HepG2 (cell line): Measurements from ENCODE around the gene BBS1. TPM values are rescaled to one million over a fixed set of nuclear protein-coding genes. Genes with fewer than 3 reads are reported as not detected.

ENCODE experiments used
- ATAC-seq: fragments of 200-7000 bp; cut with Tn5 transposase; 3 replicates; pipeline ENCODE4 v1.9.1; 2020; ENCODE audit warnings: mild to moderate bottlenecking, moderate library complexity
- BruUV-seq: library from RNA; stranded (reverse); fragments of 400-500 nt; replicated peaks from 2 replicates; lab custom pipeline; 2021; lab: Mats Ljungman, UMichigan
- CTCF ChIA-PET: fragments of 300-600 bp; formaldehyde crosslinking; extraction: SDS; loops from one replicate; lab custom pipeline; 2021; ENCODE audit warnings: low total read pairs, inconsistent platforms, low intra/inter-chr PET ratio; lab: Yijun Ruan, JAX
- POLR2A ChIA-PET: fragments of 350-600 bp; sonication (Branson Sonifier 250); formaldehyde crosslinking; loops from one replicate; lab custom pipeline; 2020; ENCODE audit warnings: antibody characterized with exemption, inconsistent platforms; lab: Yijun Ruan, JAX
- DNase-seq: peaks from one replicate; pipeline ENCODE4 v3.0.0-alpha.2; 2015; ENCODE audit warnings: low spot score
- FAIRE-seq: peaks from 3 replicates; lab custom pipeline; 2011; peaks lifted over from hg19 to GRCh38; lab: Jason Lieb, UNC
- H2AFZ ChIP-seq: one replicate; pipeline ENCODE4 v1.6.1; 2011; ENCODE audit warnings: low read length, inconsistent platforms
- H3K27ac ChIP-seq: fragments of 300-600 bp; 3 replicates; pipeline ENCODE4 v1.8.0; 2011; ENCODE audit warnings: mixed run types, mild to moderate bottlenecking, mixed read lengths, low read length, inconsistent platforms; ENCODE audit not compliant: insufficient read depth; ENCODE audit errors: extremely low read length
- H3K27me3 ChIP-seq, 2 experiments: fragments of 200-600 bp in 1 of 2; 2 replicates in 1 of 2; 3 replicates in 1 of 2; pipeline versions ENCODE4 v1.6.0 to v1.8.0; 2011; ENCODE audit warnings: low read length in 2 of 2, mild to moderate bottlenecking in 2 of 2, moderate library complexity in 2 of 2, inconsistent platforms in 1 of 2; ENCODE audit not compliant: insufficient read depth in 2 of 2, control insufficient read depth in 1 of 2
- H3K36me3 ChIP-seq, 2 experiments: fragments of 200-600 bp in 1 of 2; replicated peaks in 1 of 2; 2 replicates in 1 of 2; 3 replicates in 1 of 2; pipeline versions ENCODE4 v1.5.1 to v1.8.0; 2011; ENCODE audit warnings: low read length in 2 of 2, inconsistent platforms in 1 of 2; ENCODE audit not compliant: insufficient read depth in 2 of 2, control insufficient read depth in 1 of 2
- H3K4me1 ChIP-seq: 2 replicates; pipeline ENCODE4 v1.5.1; 2012; ENCODE audit warnings: low read length, inconsistent platforms; ENCODE audit not compliant: insufficient read depth
- H3K4me2 ChIP-seq: 2 replicates; pipeline ENCODE4 v1.6.0; 2011; ENCODE audit warnings: low read depth, low read length, inconsistent platforms
- H3K4me3 ChIP-seq, 3 experiments: fragments of 200-600 bp in 1 of 3; sonication (generic), shearing (Covaris generic) in 1 of 3; replicated peaks in 1 of 3; 2 replicates each; pipeline ENCODE4 v1.5.1; 2011 to 2016; ENCODE audit warnings: low read length in 3 of 3, inconsistent platforms in 2 of 3, low read depth in 2 of 3, mild to moderate bottlenecking in 2 of 3, control low read depth in 1 of 3, mixed read lengths in 1 of 3; ENCODE audit not compliant: insufficient read depth in 1 of 3
- H3K79me2 ChIP-seq: one replicate; pipeline ENCODE4 v1.6.1; 2011; ENCODE audit warnings: low read length, inconsistent platforms; ENCODE audit not compliant: insufficient read depth
- H3K9ac ChIP-seq: 2 replicates; pipeline ENCODE4 v1.6.0; 2011; ENCODE audit warnings: mild to moderate bottlenecking, low read depth, low read length, inconsistent platforms; ENCODE audit not compliant: insufficient read depth
- H3K9me3 ChIP-seq: 2 replicates; pipeline ENCODE4 v1.5.1; 2012; ENCODE audit warnings: mild to moderate bottlenecking, low read length
- H4K20me1 ChIP-seq: 2 replicates; pipeline ENCODE4 v1.6.0; 2011; ENCODE audit warnings: inconsistent platforms, mild to moderate bottlenecking, low read length, moderate library complexity; ENCODE audit not compliant: insufficient read depth
- ARID2 ChIP-seq: sonication (generic); formaldehyde crosslinking; IDR thresholded peaks from 2 replicates; pipeline ENCODE4 v1.8.1; 2022; ENCODE audit warnings: mild to moderate bottlenecking, missing genetic modification reagents, borderline replicate concordance
- CAMTA2 ChIP-seq: sonication (generic); formaldehyde crosslinking; IDR thresholded peaks from 2 replicates; pipeline ENCODE4 v1.4.0; 2020; ENCODE audit warnings: mild to moderate bottlenecking, missing genetic modification reagents, borderline replicate concordance
- DPF2 ChIP-seq: sonication (generic); formaldehyde crosslinking; IDR thresholded peaks from 2 replicates; pipeline ENCODE4 v1.4.0; 2020; ENCODE audit warnings: mild to moderate bottlenecking, low read depth, missing genetic modification reagents, borderline replicate concordance
- FUBP1 ChIP-seq: sonication (generic); formaldehyde crosslinking; IDR thresholded peaks from 2 replicates; pipeline ENCODE4 v1.5.1; 2020; ENCODE audit warnings: missing genetic modification reagents, mild to moderate bottlenecking, borderline replicate concordance
- HNRNPH1 ChIP-seq: fragments of 200-400 bp; formaldehyde crosslinking; optimal IDR thresholded peaks from 2 replicates; pipeline ENCODE3; 2017; ENCODE audit warnings: mild to moderate bottlenecking, low read depth, low read length
- ISL2 ChIP-seq: sonication (generic); formaldehyde crosslinking; IDR thresholded peaks from 2 replicates; pipeline ENCODE4 v1.5.0; 2020; ENCODE audit warnings: missing genetic modification reagents
- KMT2A ChIP-seq: sonication (generic); formaldehyde crosslinking; IDR thresholded peaks from 2 replicates; pipeline ENCODE4 v1.4.0; 2020; ENCODE audit warnings: missing genetic modification reagents
- NR2C2 ChIP-seq: sonication (generic); formaldehyde crosslinking; IDR thresholded peaks from 2 replicates; pipeline ENCODE4 v1.4.0; 2020; ENCODE audit warnings: missing genetic modification reagents, mild to moderate bottlenecking, moderate library complexity, borderline replicate concordance
- RFX1 ChIP-seq: fragments of 450-650 bp; IDR thresholded peaks from 2 replicates; pipeline ENCODE4 v1.6.1; 2017
- TBX3 ChIP-seq: fragments of 450-650 bp; IDR thresholded peaks from 2 replicates; pipeline ENCODE4 v1.6.1; 2017; ENCODE audit warnings: antibody characterized with exemption, mild to moderate bottlenecking, inconsistent platforms, borderline replicate concordance
- U2AF1 ChIP-seq: fragments of 200-400 bp; formaldehyde crosslinking; optimal IDR thresholded peaks from 2 replicates; pipeline ENCODE3; 2017; ENCODE audit warnings: mild to moderate bottlenecking, low read depth, low read length
- ZFP62 ChIP-seq: sonication (generic); formaldehyde crosslinking; IDR thresholded peaks from 2 replicates; pipeline ENCODE4 v1.4.0; 2020; ENCODE audit warnings: missing genetic modification reagents
- ZNF136 ChIP-seq: sonication (generic); formaldehyde crosslinking; IDR thresholded peaks from 2 replicates; pipeline ENCODE4 v1.8.1; 2022; ENCODE audit warnings: low read depth, mild to moderate bottlenecking, moderate library complexity, missing genetic modification reagents
- ZNF800 ChIP-seq: sonication (generic); formaldehyde crosslinking; IDR thresholded peaks from 2 replicates; pipeline ENCODE4 v1.4.0; 2020; ENCODE audit warnings: missing genetic modification reagents
- ZNF883 ChIP-seq: sonication (generic); formaldehyde crosslinking; IDR thresholded peaks from 2 replicates; pipeline ENCODE4 v1.5.1; 2020; ENCODE audit warnings: mild to moderate bottlenecking, missing genetic modification reagents; ENCODE audit errors: not compliant biosample characterization
- WGBS: methylation state at CpG from one replicate; pipeline ENCODE4 v1.1.6; 2017; ENCODE audit warnings: low lambda C conversion rate; 5-methylcytosine and 5-hydroxymethylcytosine counted together
- in situ Hi-C: cut with HindIII; loops from 2 replicates; pipeline ENCODE4 v1.10.0; 2017; ENCODE audit warnings: low pct_unique_long_range_greater_than_20kb; ENCODE audit not compliant: extremely low pct_ligation_motif_present
- intact Hi-C: fragments of 100-400 bp; cut with micrococcal nuclease; formaldehyde crosslinking; loops from one replicate; pipeline ENCODE4 v1.10.0; 2022; ENCODE audit not compliant: unreplicated experiment
- polyA plus RNA-seq, 8 experiments: library from polyadenylated mRNA; depleted of rRNA in 3 of 8; stranded (reverse) in 7 of 8; unstranded in 1 of 8; fragments of >200 nt; fragmentation: Illumina TruSeq in 4 of 8; extraction: Trizol in 4 of 8; gene quantifications; 2 replicates each; pipeline versions ENCODE4 v1.2.1 to v1.2.3, GENCODE V29; 2011 to 2016; ENCODE audit warnings: low read depth in 4 of 8, missing spikeins in 1 of 8, mixed read lengths in 1 of 8; ENCODE audit not compliant: insufficient read depth in 1 of 8
- total RNA-seq, 5 experiments: library from RNA; depleted of rRNA; stranded (reverse); fragments of >200 nt; fragmentation: Illumina TruSeq; extraction: Trizol; gene quantifications; 2 replicates each; pipeline ENCODE4 v1.2.3, GENCODE V29; 2016; ENCODE audit warnings: low read depth in 1 of 5

The BBS1 gene
- total and polyA plus RNA-seq, 2 of the 13 experiments (the other 11 are each of a cell fraction or from before 2014, with no cell fraction given) = 11.7 to 14.1 TPM

GRCh38 chr11:66484806-66485380 is 25.5 kb upstream of the BBS1 start (continued):
- TF ChIP-seq ZFP62 (no peak), ZNF883 (CRISPR knock-in tag) (no peak)

GRCh38 chr11:66488957-66489356 is 21.5 kb upstream of the BBS1 start:
- Histone ChIP-seq H3K9me3 (no peaks in the 10 kb centered on the region), H3K4me1 (peaks cover 13% of the 10 kb centered on the region), H3K36me3 (peaks cover 18 to 53% of the 10 kb centered on the region in 2 experiments), H2AFZ (no peak overlapping the region), H4K20me1 (no peaks in the 10 kb centered on the region), H3K79me2 (no peaks in the 10 kb centered on the region), H3K9ac (no peak overlapping the region), H3K27ac (no peak overlapping the region), H3K27me3 (no peaks in the 10 kb centered on the region), H3K4me3 (no peak overlapping the region), H3K4me2 (no peak overlapping the region)
- ChIA-PET CTCF (no interaction called here), POLR2A (no interaction called here)
- ATAC-seq (no peak), DNase-seq (no peak), FAIRE-seq (no peak)
- no peak for TF ChIP-seq FUBP1 (CRISPR knock-in tag)
- TF ChIP-seq U2AF1 = no peak
- TF ChIP-seq ISL2 (CRISPR knock-in tag) = no peak
- TF ChIP-seq HNRNPH1 = no peak
- TF ChIP-seq ZNF136 (CRISPR knock-in tag) = no peak
- no peak for TF ChIP-seq NR2C2 (CRISPR knock-in tag)
- no peak for TF ChIP-seq ZNF800 (CRISPR knock-in tag)
- TF ChIP-seq DPF2 = no peak
- TF ChIP-seq RFX1 = no peak
- TF ChIP-seq TBX3 = no peak
- TF ChIP-seq CAMTA2 (CRISPR knock-in tag) = no peak
- no peak for TF ChIP-seq ARID2 (CRISPR knock-in tag)
- TF ChIP-seq KMT2A = no peak
- BruUV-seq = no TSS peak
- 98% methylated on average over 8 of the region's 10 CpGs for WGBS
- intact Hi-C loops = no loop called here
- in situ Hi-C loops = no loop called here
